GM10847 (cell line): Measurements from ENCODE around the gene CAPS.

Experiments used
- POLR2A ChIP-seq: IDR thresholded peaks from 2 replicates; pipeline ENCODE4 v1.6.1; 2011; ENCODE audit not compliant: insufficient read length; ENCODE audit errors: extremely low read depth

Gene CAPS

DNA sequence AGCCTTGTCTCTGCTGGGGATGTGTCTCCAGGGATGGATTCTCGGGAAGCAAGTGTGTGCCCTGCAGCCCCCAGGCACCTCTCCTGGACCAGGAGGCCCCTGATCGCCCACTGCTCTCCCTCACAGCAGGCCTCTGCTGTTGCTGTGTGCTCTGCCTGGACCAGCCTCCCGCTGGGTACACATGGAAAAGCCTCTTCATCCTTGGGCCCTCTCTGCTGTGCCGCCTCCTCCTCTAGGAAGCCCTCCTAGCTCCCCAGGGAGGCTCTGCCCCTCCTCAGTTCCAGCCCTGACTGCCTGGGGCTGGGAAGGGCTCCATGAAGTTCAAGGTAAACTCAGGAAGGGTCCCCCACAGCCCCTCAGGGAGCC lies 22.5 kb upstream of the CAPS start:
- TF ChIP-seq POLR2A: no peak

DNA sequence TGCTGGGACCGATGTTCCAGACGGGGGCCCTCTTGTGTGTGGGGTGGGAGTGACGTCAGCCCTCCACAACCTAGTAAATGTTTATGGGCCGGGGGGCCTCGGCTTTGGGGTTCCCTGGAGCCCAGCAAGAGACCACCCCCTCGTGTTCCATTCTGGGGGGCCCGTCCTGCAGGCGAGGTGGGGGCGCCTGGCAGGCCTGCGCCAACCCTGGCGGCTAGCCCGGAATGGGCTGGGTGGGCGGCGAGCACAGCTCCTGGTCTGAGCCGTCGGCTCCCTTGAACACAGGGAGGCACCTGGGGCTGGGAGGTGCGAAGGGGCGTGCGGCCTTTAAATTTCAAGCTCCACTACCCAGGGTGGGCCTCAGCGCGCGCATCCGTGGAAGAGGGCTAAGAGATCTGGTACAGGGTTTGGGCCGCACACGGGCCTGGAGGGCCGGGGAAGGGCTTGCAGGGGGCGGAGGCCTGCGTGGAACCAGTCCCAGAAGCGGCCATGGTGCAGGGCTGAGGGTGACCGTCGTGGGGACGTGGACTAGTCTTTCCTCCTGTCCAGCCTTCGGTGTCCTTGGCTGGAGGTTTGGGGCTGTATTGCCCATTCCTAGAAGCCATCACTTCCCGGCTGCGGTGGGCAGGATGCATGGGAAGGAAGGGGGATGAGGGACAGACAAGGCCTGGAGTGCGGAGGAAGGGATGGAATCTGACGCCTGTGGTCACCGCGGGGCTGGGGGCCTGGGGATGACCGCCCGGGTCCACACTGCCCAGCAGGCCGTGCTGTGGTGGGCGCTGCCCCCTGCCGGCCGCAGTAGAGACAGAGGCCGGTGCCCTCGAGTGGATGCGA lies 21.9 kb upstream of the CAPS start:
- TF ChIP-seq POLR2A: no peak

DNA sequence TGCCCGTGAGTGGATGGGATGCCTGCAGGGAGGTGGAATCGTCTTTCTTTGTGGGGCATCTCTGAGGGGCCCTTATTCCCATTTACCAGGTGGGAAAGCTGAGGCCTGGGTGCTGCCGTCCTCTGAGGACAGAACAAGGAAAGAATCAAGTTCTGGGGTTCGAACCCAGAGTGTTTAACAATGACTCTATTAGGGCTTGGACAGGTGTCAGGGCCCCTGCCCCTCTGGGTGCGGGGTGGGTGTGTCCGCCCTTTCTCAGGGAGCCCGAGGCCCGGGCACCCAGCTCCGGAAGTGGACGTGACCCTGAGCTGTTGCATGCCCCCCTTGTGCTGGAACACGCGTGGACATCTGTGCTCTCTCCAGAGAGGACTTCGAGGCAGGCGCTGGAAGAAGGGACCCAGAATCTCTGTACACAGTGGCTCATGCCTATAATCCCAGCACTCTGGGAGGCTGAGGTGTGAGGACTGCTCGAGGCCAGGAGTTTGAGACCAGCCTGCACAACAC lies 21.2 kb upstream of the CAPS start:
- TF ChIP-seq POLR2A: no peak

DNA sequence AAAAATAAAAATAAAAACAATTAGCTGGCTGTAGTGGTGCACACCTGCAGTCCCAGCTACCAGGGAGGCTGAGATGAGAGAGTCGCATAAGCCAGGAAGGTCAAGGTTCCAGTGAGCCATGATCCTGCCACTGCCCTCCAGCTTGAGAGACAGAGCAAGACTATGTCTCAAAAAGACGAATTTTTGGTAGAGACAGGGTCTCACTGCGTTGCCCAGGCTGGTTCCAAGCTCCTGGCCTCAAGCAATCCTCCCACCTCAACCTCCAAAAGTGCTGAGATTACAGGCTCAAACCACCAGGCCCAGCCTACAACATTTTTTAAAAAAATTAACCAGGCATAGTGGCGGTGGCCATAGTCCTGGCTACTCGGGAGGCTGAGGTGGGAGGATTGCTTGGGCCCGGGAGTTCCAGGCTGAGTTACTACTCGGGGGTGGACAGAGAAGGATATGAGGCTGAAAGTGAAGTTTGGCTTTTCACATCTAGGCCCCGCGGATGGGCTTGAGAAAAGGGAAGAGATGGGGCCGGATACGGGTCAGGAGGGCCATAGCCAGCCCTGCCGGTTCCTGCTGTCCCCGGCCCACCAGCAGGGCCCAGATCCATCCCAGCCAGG lies 20.7 kb upstream of the CAPS start:
- no peak for TF ChIP-seq POLR2A

DNA sequence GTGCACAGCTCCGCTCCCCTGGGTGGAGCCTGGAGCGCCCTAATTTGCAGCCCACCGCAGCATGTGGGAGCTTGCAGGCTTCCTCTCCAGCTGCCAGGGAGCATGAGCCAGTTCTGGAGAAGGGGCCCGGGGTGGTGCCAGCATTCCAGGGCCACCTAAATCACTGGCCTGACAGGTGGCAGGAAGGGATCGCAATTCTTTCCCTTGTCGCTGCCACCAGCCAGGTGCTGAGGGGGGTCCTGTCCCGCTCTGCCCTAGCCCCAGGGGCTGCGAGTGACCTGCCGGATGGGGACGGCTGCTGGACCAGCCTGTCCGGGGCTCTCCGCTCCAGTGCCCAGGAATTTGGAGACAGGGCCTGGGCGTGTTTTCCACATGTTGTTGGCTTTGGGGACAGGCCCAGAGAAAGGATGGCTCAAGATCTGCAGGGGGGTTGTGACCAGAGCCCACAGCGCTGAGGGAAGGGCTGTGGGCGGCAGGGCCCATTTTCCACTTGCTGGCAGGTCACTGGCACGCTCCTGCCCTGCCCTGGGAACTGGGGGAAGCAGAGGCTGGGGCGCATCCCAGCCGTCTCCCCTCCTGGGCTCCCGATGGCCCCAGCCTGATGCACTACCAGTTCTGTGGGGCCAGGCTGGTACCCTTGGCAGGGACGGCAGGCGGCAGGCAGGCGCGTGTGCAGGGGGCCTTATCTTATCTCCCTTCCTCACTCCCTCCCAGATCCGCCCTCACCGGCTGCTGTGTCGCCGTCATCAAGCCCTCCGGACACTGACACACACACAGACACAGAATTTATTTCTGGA lies 19.9 kb upstream of the CAPS start:
- TF ChIP-seq POLR2A: no peak

DNA sequence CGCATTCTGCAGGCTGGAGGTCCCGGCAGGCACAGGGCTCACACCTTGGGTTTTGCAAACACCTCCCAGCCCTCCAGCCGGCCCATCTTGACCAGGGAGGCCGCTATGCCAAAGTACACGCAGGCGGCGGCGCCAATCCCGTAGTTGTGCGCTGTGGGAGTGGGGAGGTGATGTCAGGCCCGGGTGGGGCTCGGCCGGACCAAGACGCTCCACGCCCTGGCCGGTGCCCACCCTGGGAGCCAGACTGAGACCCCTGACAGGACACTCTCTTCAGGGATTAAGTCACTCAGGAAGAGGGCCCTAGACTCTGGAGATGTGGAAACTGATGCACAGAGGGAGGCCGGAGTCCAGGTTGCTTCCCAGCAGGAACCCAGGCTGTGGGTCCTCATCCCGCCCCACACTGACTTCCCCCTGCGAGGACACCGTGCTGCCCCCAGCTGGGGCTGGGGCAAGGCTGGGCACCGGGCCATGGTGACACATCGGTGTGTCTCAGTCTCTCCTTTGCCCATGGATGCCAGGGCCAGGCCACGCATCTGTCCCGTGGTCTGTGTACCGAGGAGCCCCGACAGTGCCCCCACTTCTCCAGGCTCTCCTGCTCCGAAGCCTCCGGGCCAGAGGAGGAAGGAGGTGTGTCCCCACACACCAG lies 19.2 kb upstream of the CAPS start:
- no peak for TF ChIP-seq POLR2A

DNA sequence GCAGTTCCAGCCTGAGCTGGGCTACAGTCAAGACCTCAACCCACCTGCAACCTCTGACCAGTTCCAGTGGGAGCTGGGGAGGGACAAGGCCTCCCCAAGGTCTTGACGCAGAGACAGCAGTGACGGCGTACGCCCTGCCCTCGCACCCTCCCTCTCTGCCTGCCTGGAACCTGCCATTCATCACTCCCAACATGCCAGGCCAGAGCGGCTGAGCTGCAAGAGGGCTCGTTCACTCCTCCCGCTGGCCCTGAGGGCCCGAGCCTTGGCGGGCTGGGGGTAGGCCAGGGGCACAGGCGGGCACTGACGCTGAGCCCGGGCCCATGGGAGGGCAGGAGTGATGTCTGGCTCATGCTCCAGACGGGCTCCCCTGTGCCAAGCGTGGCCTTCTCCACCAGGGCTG lies 18.6 kb upstream of the CAPS start:
- no peak for TF ChIP-seq POLR2A

DNA sequence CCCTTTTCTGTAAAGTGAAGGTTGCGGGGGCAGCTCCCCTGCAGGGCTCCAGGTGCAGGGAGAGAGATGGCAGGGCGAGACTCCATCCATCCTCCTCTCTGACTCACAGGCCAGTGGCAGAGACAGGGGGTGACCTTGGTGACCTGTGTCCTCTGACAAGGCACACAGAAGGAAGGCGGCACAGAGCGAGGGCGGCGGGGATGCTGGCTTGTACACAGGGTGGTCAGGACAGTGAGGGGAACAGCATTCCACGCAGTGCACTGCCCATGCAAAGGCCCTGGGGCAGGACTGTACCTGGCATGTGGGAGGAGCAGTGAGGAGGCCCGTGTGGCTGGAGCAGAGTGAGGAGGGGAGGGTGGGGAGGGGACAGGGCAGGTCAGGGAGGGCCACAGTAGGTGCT lies 18.2 kb upstream of the CAPS start:
- no peak for TF ChIP-seq POLR2A

DNA sequence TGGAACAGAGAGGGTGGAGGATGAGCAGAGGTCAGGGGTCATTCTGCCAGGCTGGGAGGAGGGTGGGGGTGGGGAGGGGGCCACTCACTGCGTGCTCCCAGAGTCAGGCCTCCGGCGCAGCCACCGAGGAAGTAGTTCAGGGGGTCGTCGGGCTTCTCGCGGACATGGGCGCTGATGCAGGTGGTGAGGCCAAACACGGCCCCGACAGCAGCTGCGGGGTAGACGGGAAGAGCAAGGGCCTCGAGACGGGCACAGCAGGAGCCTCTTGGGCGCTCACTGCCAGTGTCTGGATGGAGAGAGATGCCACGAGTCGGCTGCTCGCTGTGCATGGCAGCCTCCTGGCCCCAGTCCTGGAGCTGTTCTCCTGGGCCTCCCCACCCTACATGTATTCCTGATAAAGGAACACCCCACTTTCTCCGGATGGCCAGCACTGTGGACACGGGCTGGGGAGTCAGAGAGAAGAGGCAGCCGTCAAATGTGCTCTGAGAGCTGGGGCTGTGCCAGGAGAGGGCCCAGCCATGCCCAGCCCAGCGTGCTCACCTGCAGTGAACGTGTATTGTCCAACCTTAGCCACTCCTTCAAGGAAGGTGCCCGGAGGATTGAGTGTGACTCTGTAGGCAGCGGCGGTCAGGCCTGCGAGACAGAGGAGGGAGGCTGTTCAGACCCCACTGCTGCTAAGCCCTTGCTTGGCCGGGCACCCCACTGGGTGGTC lies 17.5 kb upstream of the CAPS start:
- no peak for TF ChIP-seq POLR2A

DNA sequence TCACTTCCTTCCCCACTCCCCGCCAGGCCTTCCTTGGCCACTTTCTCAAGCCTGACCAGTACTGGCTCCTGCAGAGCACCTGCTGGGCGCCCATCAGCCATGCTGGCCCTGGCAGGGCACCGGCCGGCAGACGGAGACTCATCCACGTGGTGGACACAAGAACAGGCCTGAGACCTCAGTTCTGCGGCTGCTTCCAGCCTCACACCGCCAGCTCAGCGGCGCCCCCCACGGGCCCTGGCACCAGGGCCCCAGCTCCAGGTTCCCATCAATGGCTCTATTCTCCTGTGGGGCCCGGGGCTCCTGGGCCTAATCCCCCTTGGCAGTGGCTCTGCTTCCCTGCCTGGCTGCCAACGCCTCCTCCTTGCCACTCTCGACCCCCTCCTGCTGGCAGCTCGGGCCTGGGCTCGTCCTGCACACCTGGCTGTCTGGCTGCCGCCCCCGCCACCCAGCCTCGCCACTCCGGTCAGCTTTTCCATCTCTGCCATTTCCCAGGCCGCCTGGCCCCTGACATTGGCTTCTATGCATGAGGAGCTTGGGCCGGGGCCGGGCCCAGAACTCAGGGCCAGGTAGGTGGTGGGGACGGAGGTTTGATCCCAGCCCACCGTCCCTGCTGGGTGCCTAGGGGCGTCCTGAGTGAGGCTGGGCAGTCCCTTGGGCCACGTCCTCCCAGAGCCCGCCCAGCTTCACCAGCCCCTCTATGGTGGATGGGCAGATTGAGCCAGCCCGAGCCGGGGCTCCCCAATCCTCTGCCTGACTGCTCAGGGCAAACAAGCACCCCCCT lies 16.7 kb upstream of the CAPS start:
- no peak for TF ChIP-seq POLR2A

DNA sequence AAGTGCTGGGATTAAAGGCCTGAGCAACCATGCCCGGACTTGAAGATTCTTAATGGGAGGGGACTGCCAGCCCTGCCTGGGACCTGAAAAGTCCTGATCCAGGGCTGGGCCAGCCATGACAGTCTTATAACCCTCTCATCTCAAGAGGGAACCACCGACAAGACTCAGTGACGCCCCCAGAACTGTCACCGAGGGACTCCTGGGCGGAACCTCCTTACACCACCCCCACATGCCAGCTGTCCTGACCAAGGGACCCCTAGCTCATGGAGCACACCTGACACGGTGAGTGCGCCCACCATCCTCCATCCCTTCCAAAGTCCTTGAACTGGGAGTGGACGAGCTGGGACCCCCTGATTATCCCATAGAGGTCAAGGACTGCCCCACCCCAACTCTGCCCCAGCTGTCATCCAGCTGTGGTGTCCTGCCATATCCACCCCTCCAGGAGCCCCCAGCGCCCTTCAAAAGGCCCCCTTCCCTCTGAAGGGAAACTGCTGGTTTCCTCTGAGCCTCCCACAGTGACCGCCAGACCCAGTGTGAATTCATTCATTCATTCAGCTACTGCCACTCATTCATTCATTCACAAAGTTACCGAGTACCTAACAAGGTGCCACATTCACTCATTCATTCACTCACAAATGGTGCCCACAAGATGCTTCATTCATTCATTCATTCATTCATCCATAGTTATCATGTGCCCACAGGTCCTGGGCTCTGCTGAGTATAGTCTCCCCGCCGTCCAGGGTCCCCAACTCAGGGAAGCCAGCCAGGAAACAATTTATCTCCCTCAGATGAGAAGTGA lies 14.1 kb upstream of the CAPS start:
- TF ChIP-seq POLR2A: no peak

DNA sequence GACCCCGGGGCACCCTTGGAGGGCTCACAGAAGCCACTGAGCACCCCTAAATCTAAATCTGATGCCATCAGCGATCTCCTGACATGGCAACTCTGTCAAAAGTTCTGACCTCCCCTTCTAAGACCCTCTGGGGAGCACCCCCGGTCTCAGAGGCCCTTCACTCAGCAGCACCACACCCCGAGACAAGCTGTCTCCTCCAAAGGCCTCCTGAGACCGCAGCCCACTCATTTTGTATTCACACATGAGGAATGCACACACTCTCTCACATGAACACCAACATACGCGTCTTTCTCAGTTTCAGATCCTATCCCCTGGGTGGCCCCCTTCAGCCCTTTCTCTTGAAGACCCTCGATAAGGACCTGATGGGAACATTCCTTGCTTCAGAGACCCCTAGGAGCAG lies 13.1 kb upstream of the CAPS start:
- no peak for TF ChIP-seq POLR2A

DNA sequence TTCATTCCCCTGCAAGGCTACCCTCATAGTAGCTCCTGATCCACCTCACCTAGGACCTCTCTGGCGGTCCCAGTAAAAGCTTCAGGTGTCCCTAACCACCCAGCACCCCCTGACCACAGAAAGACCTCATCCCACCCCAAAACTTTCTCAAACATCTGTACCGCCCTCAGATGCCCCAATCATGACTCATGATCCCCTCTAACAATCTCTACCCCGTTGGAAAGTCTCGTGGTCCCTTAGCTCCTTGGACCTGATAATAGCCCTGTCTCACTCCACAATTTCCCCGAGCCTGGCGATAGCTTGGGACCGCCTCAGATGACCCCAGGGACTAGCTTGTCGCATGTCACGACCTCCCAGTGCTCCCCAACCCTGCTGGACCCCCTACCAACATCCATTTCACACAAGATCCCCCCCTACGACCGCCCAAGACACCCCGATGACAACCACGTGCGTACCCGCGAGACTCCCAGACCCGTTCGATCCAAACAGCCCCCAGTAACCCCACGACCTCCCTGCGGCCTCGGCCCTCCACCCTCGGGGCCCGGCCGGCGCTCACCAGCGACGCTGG lies 10.9 kb upstream of the CAPS start:
- no peak for TF ChIP-seq POLR2A
